CD14-positive monocyte (primary cell): ENCODE measurements around the gene KIF17. TPM values are rescaled to one million over a fixed set of nuclear protein-coding genes. Genes with fewer than 3 reads are reported as not detected.
A peak's percentile ranks its signal among the peaks of the same experiment; 100 is the strongest.

Experiments used
- DNase-seq, 3 donors: peaks; one replicate each; pipeline ENCODE4 v3.0.0-alpha.2; 2011 to 2022
- H2AFZ ChIP-seq: 2 replicates; pipeline ENCODE4 v1.6.0; 2012; ENCODE audit warnings: mild to moderate bottlenecking, low read depth, low read length, inconsistent platforms; ENCODE audit not compliant: insufficient read depth, poor library complexity, severe bottlenecking
- H3K27ac ChIP-seq, 2 donors: 1 replicate in 1 of 2; 2 replicates in 1 of 2; pipeline ENCODE4 v1.5.1; 2012 to 2013; ENCODE audit warnings: low read length in 2 of 2, control low read depth in 1 of 2, inconsistent platforms in 1 of 2, low read depth in 1 of 2, mild to moderate bottlenecking in 1 of 2
- H3K27me3 ChIP-seq, 2 donors: one replicate each; pipeline versions ENCODE4 v1.6.0 to v1.6.1; 2011 to 2013; ENCODE audit warnings: low read length in 2 of 2; ENCODE audit not compliant: control insufficient read depth in 2 of 2, insufficient read depth in 2 of 2
- H3K36me3 ChIP-seq, 2 donors: replicated peaks in 1 of 2; 1 replicate in 1 of 2; 2 replicates in 1 of 2; pipeline versions ENCODE4 v1.5.1 to v1.6.1; 2012 to 2013; ENCODE audit warnings: low read length in 2 of 2, control low read depth in 1 of 2, inconsistent platforms in 1 of 2, mild to moderate bottlenecking in 1 of 2; ENCODE audit not compliant: insufficient read depth in 2 of 2, control insufficient read depth in 1 of 2
- H3K4me1 ChIP-seq, 2 donors: 1 replicate in 1 of 2; 2 replicates in 1 of 2; pipeline versions ENCODE4 v1.5.1 to v1.6.1; 2012 to 2013; ENCODE audit warnings: low read length in 2 of 2, control low read depth in 1 of 2, inconsistent platforms in 1 of 2, mild to moderate bottlenecking in 1 of 2, moderate library complexity in 1 of 2; ENCODE audit not compliant: insufficient read depth in 2 of 2, control insufficient read depth in 1 of 2
- H3K4me2 ChIP-seq: replicated peaks from 2 replicates; pipeline ENCODE3; 2012; ENCODE audit warnings: low read length, moderate library complexity, mild to moderate bottlenecking; ENCODE audit not compliant: poor library complexity, severe bottlenecking; ENCODE audit errors: extremely low read depth
- H3K4me3 ChIP-seq, 3 experiments: fragments of 200-600 bp in 1 of 3; sonication (generic) in 1 of 3; replicated peaks in 1 of 3; 1 replicate in 2 of 3; 2 replicates in 1 of 3; pipeline ENCODE4 v1.5.1; 2011 to 2013; ENCODE audit warnings: low read length in 3 of 3, mild to moderate bottlenecking in 3 of 3, control low read depth in 2 of 3, low read depth in 2 of 3, inconsistent platforms in 1 of 3, moderate library complexity in 1 of 3
- H3K79me2 ChIP-seq: 2 replicates; pipeline ENCODE4 v1.6.0; 2012; ENCODE audit warnings: mild to moderate bottlenecking, control low read depth, inconsistent platforms, low read length, moderate library complexity; ENCODE audit not compliant: insufficient read depth
- H3K9ac ChIP-seq: 2 replicates; pipeline ENCODE4 v1.6.0; 2017; ENCODE audit warnings: low read length, mild to moderate bottlenecking; ENCODE audit not compliant: insufficient read depth, poor library complexity, severe bottlenecking
- H3K9me3 ChIP-seq, 2 donors: replicated peaks in 1 of 2; 1 replicate in 1 of 2; 2 replicates in 1 of 2; pipeline versions ENCODE4 v1.5.1 to v1.6.1; 2012 to 2013; ENCODE audit warnings: low read length in 2 of 2, control low read depth in 1 of 2; ENCODE audit not compliant: control insufficient read depth in 1 of 2, insufficient read depth in 1 of 2
- H4K20me1 ChIP-seq: 2 replicates; pipeline ENCODE4 v1.6.0; 2012; ENCODE audit warnings: mild to moderate bottlenecking, low read length, control low read depth, moderate library complexity; ENCODE audit not compliant: insufficient read depth
- H3K27ac Mint-ChIP-seq, 7 donors: one replicate each; pipeline ENCODE4 v1.8.0; 2020; ENCODE audit warnings: mild to moderate bottlenecking in 7 of 7, mixed read lengths in 7 of 7, moderate library complexity in 6 of 7, inconsistent platforms in 2 of 7
- H3K27me3 Mint-ChIP-seq, 3 donors: one replicate each; pipeline ENCODE4 v1.8.0; 2021 to 2022; ENCODE audit warnings: low read depth in 3 of 3, mild to moderate bottlenecking in 3 of 3, mixed read lengths in 3 of 3, moderate library complexity in 3 of 3, inconsistent platforms in 1 of 3
- H3K36me3 Mint-ChIP-seq, 2 donors: one replicate each; pipeline ENCODE4 v1.8.0; 2020; ENCODE audit warnings: mixed read lengths in 2 of 2, inconsistent platforms in 1 of 2, mild to moderate bottlenecking in 1 of 2
- H3K4me1 Mint-ChIP-seq: one replicate; pipeline ENCODE4 v1.8.0; 2020; ENCODE audit warnings: mild to moderate bottlenecking, mixed read lengths
- H3K4me3 Mint-ChIP-seq, 2 donors: one replicate each; pipeline ENCODE4 v1.8.0; 2020; ENCODE audit warnings: mild to moderate bottlenecking in 2 of 2, mixed read lengths in 2 of 2, moderate library complexity in 1 of 2
- H3K9me3 Mint-ChIP-seq, 7 donors: one replicate each; pipeline ENCODE4 v1.8.0; 2020 to 2022; ENCODE audit warnings: mixed read lengths in 7 of 7, mild to moderate bottlenecking in 6 of 7, moderate library complexity in 6 of 7, inconsistent platforms in 2 of 7
- CTCF ChIP-seq: fragments of 200-600 bp; IDR thresholded peaks from one replicate; pipeline ENCODE4 v1.8.0; 2022; ENCODE audit warnings: antibody characterized with exemption, mild to moderate bottlenecking
- WGBS: methylation state at CpG from one replicate; pipeline ENCODE4 v1.1.5; 2013; ENCODE audit warnings: missing lambda C conversion rate; ENCODE audit not compliant: insufficient coverage; 5-methylcytosine and 5-hydroxymethylcytosine counted together
- intact Hi-C, 2 donors: fragments of 100-400 bp; cut with micrococcal nuclease; formaldehyde crosslinking; loops; one replicate each; pipeline versions ENCODE4 v1.15.0 to v1.15.1; 2023
- polyA plus RNA-seq, 3 donors: library from polyadenylated mRNA; depleted of rRNA in 1 of 3; unstranded in 2 of 3; stranded (reverse) in 1 of 3; fragments of 300-500 nt in 2 of 3; fragments of >200 nt in 1 of 3; fragmentation: Illumina TruSeq in 2 of 3; gene quantifications; 1 replicate in 2 of 3; 2 replicates in 1 of 3; pipeline ENCODE4 v1.2.3, GENCODE V29; 2012 to 2021

The KIF17 gene
- polyA plus RNA-seq, 3 donors = 0.16 TPM; not detected in 2

- H3K27ac Mint-ChIP-seq = no peak overlapping the region
- intact Hi-C loops = no loop called here
- no peaks in the 10 kb centered on the region for H3K9me3 ChIP-seq
Measured at GRCh38 chr1:20684651-20685050, 33.2 kb downstream of the KIF17 start.

GRCh38 chr1:20684050-20684620 lies 33.7 kb downstream of the KIF17 start:
- Histone ChIP-seq H3K9me3 (no peaks in the 10 kb centered on the region), H3K4me3 (no peak overlapping the region), H2AFZ (peak overlapping the region; percentile 56), H3K27ac (no peak overlapping the region), H3K4me2 (no peak overlapping the region), H3K4me1 (peaks cover 34 to 40% of the 10 kb centered on the region in 2 donors), H3K36me3 (no peaks in the 10 kb centered on the region), H3K79me2 (peaks cover 6% of the 10 kb centered on the region), H4K20me1 (no peaks in the 10 kb centered on the region), H3K27me3 (no peaks in the 10 kb centered on the region), H3K9ac (no peak overlapping the region)
- H3K36me3 Mint-ChIP-seq = peaks cover 0 to 3% of the 10 kb centered on the region in 2 donors
- intact Hi-C loops = no loop called here
- 58% methylated on average over 12 of the region's 13 CpGs for WGBS
- peaks cover 0 to 1% (median 1%) of the 10 kb centered on the region in 3 donors for H3K27me3 Mint-ChIP-seq
- H3K27ac Mint-ChIP-seq = peak overlapping the region in 2 of 7 donors; percentile 6 to 60
- no peaks in the 10 kb centered on the region for H3K9me3 Mint-ChIP-seq
- DNase-seq = peak in 1 of 3 donors; percentile 40
- peaks cover 45% of the 10 kb centered on the region for H3K4me1 Mint-ChIP-seq
- no peak for TF ChIP-seq CTCF
- no peak overlapping the region for H3K4me3 Mint-ChIP-seq

More at GRCh38 chr1:20684651-20685050, 33.2 kb downstream of the KIF17 start:
- Histone ChIP-seq H4K20me1 (no peaks in the 10 kb centered on the region), H3K27ac (no peak overlapping the region), H3K4me2 (no peak overlapping the region), H3K79me2 (peaks cover 3% of the 10 kb centered on the region), H3K36me3 (no peaks in the 10 kb centered on the region), H3K4me3 (no peak overlapping the region), H3K27me3 (no peaks in the 10 kb centered on the region), H2AFZ (peak overlapping the region; percentile 56), H3K9ac (no peak overlapping the region), H3K4me1 (peaks cover 31 to 39% of the 10 kb centered on the region in 2 donors)
- Mint-ChIP-seq H3K9me3 (no peaks in the 10 kb centered on the region), H3K4me1 (peaks cover 40% of the 10 kb centered on the region), H3K4me3 (peak overlapping the region in 1 of 2 donors; percentile 26), H3K36me3 (peaks cover 0 to 3% of the 10 kb centered on the region in 2 donors), H3K27me3 (peaks cover 0 to 1% (median 1%) of the 10 kb centered on the region in 3 donors)
- TF ChIP-seq CTCF = no peak
- 96% methylated on average over 11 of the region's 14 CpGs for WGBS
- DNase-seq = no peak
